NCI-H345 treated with DMSO at 0.1 percent for 48 hours (cell line): Measurements from ENCODE around the gene ZCCHC24.

ENCODE experiments used
- DNase-seq: peaks from one replicate; lab custom pipeline; 2025; ENCODE audit not compliant: unreplicated experiment; lab: John Stamatoyannopoulos, UW

ZCCHC24 gene

GRCh38 chr10:79385804-79386531 is 59.5 kb downstream of the ZCCHC24 start:
- no peak for DNase-seq

GRCh38 chr10:79385392-79385795 is 60.0 kb downstream of the ZCCHC24 start:
- DNase-seq, result no peak

- no peak for DNase-seq
Measured at GRCh38 chr10:79384773-79385391, 60.5 kb downstream of the ZCCHC24 start.

GRCh38 chr10:79383974-79384606 is 61.3 kb downstream of the ZCCHC24 start:
- no peak for DNase-seq

GRCh38 chr10:79382491-79382941 is 62.9 kb downstream of the ZCCHC24 start:
- no peak for DNase-seq

- no peak for DNase-seq
Measured at GRCh38 chr10:79381804-79382221, 63.6 kb downstream of the ZCCHC24 start.

GRCh38 chr10:79380946-79381721 is 64.3 kb downstream of the ZCCHC24 start:
- no peak for DNase-seq

GRCh38 chr10:79380125-79380945 is 65.1 kb downstream of the ZCCHC24 start:
- DNase-seq, result no peak

GRCh38 chr10:79379512-79380124 is 65.8 kb downstream of the ZCCHC24 start:
- no peak for DNase-seq

- no peak for DNase-seq
Measured at GRCh38 chr10:79378647-79379511, 66.5 kb downstream of the ZCCHC24 start.

GRCh38 chr10:79378383-79378646 is 67.1 kb downstream of the ZCCHC24 start:
- no peak for DNase-seq

- no peak for DNase-seq
Measured at GRCh38 chr10:79377557-79378382, 67.7 kb downstream of the ZCCHC24 start.

GRCh38 chr10:79376751-79377556 is 68.5 kb downstream of the ZCCHC24 start:
- no peak for DNase-seq

GRCh38 chr10:79376078-79376628 is 69.3 kb downstream of the ZCCHC24 start:
- no peak for DNase-seq

GRCh38 chr10:79375321-79376077 is 69.9 kb downstream of the ZCCHC24 start:
- no peak for DNase-seq

- DNase-seq, result peak; percentile 20
Measured at GRCh38 chr10:79374312-79375191, 70.9 kb downstream of the ZCCHC24 start.
